ENCODE measurements around the gene PACRG.

PACRG gene

GRCh38 chr6:163324326-163324687 lies 596.5 kb downstream of the PACRG start:
- no peaks in the 10 kb centered on the region for H3K27me3 ChIP-seq (ENCODE audit: insufficient read depth, insufficient read length)
- no peak for TF ChIP-seq SUZ12 (IDR thresholded peaks at IDR 0.05; ENCODE audit: extremely low read depth, insufficient read depth, insufficient read length)
- TF ChIP-seq YY1 (IDR thresholded peaks at IDR 0.05; ENCODE audit: insufficient read depth, insufficient read length) = no peak
- no peak for TF ChIP-seq ZNF274 (IDR thresholded peaks at IDR 0.05; ENCODE audit: low read depth, low read length)
- H3K9ac ChIP-seq (ENCODE audit: insufficient read length, low read depth) = no peak overlapping the region
- no peaks in the 10 kb centered on the region for H3K4me1 ChIP-seq (ENCODE audit: insufficient read depth, insufficient read length)
- H3K36me3 ChIP-seq (ENCODE audit: insufficient read depth, insufficient read length, low read length) = no peaks in the 10 kb centered on the region
- no peak overlapping the region for H3K4me3 ChIP-seq (ENCODE audit: insufficient read length, low read depth)
- H3K9me3 ChIP-seq (ENCODE audit: insufficient read depth, low read length) = peaks cover 6% of the 10 kb centered on the region; the same call in 1 of the 2 replicates
- DNase-seq (ENCODE audit: low read depth, low spot score) = no peak

GRCh38 chr6:163324688-163325389 lies 597.1 kb downstream of the PACRG start:
- TF ChIP-seq YY1 (IDR thresholded peaks at IDR 0.05; ENCODE audit: insufficient read depth, insufficient read length) = no peak
- no peak for TF ChIP-seq ZNF274 (IDR thresholded peaks at IDR 0.05; ENCODE audit: low read depth, low read length)
- no peak for TF ChIP-seq SUZ12 (IDR thresholded peaks at IDR 0.05; ENCODE audit: extremely low read depth, insufficient read depth, insufficient read length)
- Histone ChIP-seq H3K4me3 (ENCODE audit: insufficient read length, low read depth) (no peak overlapping the region), H3K9me3 (ENCODE audit: insufficient read depth, low read length) (peaks cover 6% of the 10 kb centered on the region; the same call in 1 of the 2 replicates), H3K36me3 (ENCODE audit: insufficient read depth, insufficient read length, low read length) (no peaks in the 10 kb centered on the region), H3K4me1 (ENCODE audit: insufficient read depth, insufficient read length) (peaks cover 2% of the 10 kb centered on the region), H3K27me3 (ENCODE audit: insufficient read depth, insufficient read length) (no peaks in the 10 kb centered on the region), H3K9ac (ENCODE audit: insufficient read length, low read depth) (no peak overlapping the region)
- DNase-seq (ENCODE audit: low read depth, low spot score) = no peak

GRCh38 chr6:163325390-163325784 lies 597.6 kb downstream of the PACRG start:
- peaks cover 6% of the 10 kb centered on the region; the same call in 1 of the 2 replicates for H3K9me3 ChIP-seq (ENCODE audit: insufficient read depth, low read length)
- peaks cover 2% of the 10 kb centered on the region for H3K4me1 ChIP-seq (ENCODE audit: insufficient read depth, insufficient read length)
- no peaks in the 10 kb centered on the region for H3K36me3 ChIP-seq (ENCODE audit: insufficient read depth, insufficient read length, low read length)
- H3K27me3 ChIP-seq (ENCODE audit: insufficient read depth, insufficient read length) = no peaks in the 10 kb centered on the region
- no peak overlapping the region for H3K4me3 ChIP-seq (ENCODE audit: insufficient read length, low read depth)
- no peak for DNase-seq (ENCODE audit: low read depth, low spot score)
- no peak overlapping the region for H3K9ac ChIP-seq (ENCODE audit: insufficient read length, low read depth)
- TF ChIP-seq ZNF274 (IDR thresholded peaks at IDR 0.05; ENCODE audit: low read depth, low read length) (no peak), YY1 (IDR thresholded peaks at IDR 0.05; ENCODE audit: insufficient read depth, insufficient read length) (no peak), SUZ12 (IDR thresholded peaks at IDR 0.05; ENCODE audit: extremely low read depth, insufficient read depth, insufficient read length) (no peak)

GRCh38 chr6:163327165-163327880 lies 599.5 kb downstream of the PACRG start:
- DNase-seq (ENCODE audit: low read depth, low spot score) = no peak
- Histone ChIP-seq H3K4me1 (ENCODE audit: insufficient read depth, insufficient read length) (peaks cover 2% of the 10 kb centered on the region), H3K36me3 (ENCODE audit: insufficient read depth, insufficient read length, low read length) (no peaks in the 10 kb centered on the region), H3K9ac (ENCODE audit: insufficient read length, low read depth) (no peak overlapping the region), H3K9me3 (ENCODE audit: insufficient read depth, low read length) (peaks cover 6% of the 10 kb centered on the region; the same call in 1 of the 2 replicates), H3K4me3 (ENCODE audit: insufficient read length, low read depth) (no peak overlapping the region), H3K27me3 (ENCODE audit: insufficient read depth, insufficient read length) (no peaks in the 10 kb centered on the region)
- TF ChIP-seq YY1 (IDR thresholded peaks at IDR 0.05; ENCODE audit: insufficient read depth, insufficient read length) (no peak), SUZ12 (IDR thresholded peaks at IDR 0.05; ENCODE audit: extremely low read depth, insufficient read depth, insufficient read length) (no peak)

GRCh38 chr6:163327921-163328320 lies 600.1 kb downstream of the PACRG start:
- H3K4me3 ChIP-seq (ENCODE audit: insufficient read length, low read depth) = no peak overlapping the region
- no peak for DNase-seq (ENCODE audit: low read depth, low spot score)
- no peaks in the 10 kb centered on the region for H3K27me3 ChIP-seq (ENCODE audit: insufficient read depth, insufficient read length)
- TF ChIP-seq YY1 (IDR thresholded peaks at IDR 0.05; ENCODE audit: insufficient read depth, insufficient read length) = no peak
- no peak for TF ChIP-seq SUZ12 (IDR thresholded peaks at IDR 0.05; ENCODE audit: extremely low read depth, insufficient read depth, insufficient read length)
- TF ChIP-seq ZNF274 (IDR thresholded peaks at IDR 0.05; ENCODE audit: low read depth, low read length) = no peak
- H3K9ac ChIP-seq (ENCODE audit: insufficient read length, low read depth) = no peak overlapping the region
- no peaks in the 10 kb centered on the region for H3K36me3 ChIP-seq (ENCODE audit: insufficient read depth, insufficient read length, low read length)
- H3K9me3 ChIP-seq (ENCODE audit: insufficient read depth, low read length) = peaks cover 6% of the 10 kb centered on the region; the same call in 1 of the 2 replicates
- H3K4me1 ChIP-seq (ENCODE audit: insufficient read depth, insufficient read length) = peaks cover 4% of the 10 kb centered on the region

- Histone ChIP-seq H3K4me3 (ENCODE audit: insufficient read length, low read depth) (no peak overlapping the region), H3K36me3 (ENCODE audit: insufficient read depth, insufficient read length, low read length) (no peaks in the 10 kb centered on the region), H3K9ac (ENCODE audit: insufficient read length, low read depth) (no peak overlapping the region), H3K9me3 (ENCODE audit: insufficient read depth, low read length) (peaks cover 6% of the 10 kb centered on the region; the same call in 1 of the 2 replicates), H3K4me1 (ENCODE audit: insufficient read depth, insufficient read length) (peaks cover 4% of the 10 kb centered on the region), H3K27me3 (ENCODE audit: insufficient read depth, insufficient read length) (no peaks in the 10 kb centered on the region)
- TF ChIP-seq ZNF274 (IDR thresholded peaks at IDR 0.05; ENCODE audit: low read depth, low read length) = no peak
- no peak for TF ChIP-seq YY1 (IDR thresholded peaks at IDR 0.05; ENCODE audit: insufficient read depth, insufficient read length)
- TF ChIP-seq SUZ12 (IDR thresholded peaks at IDR 0.05; ENCODE audit: extremely low read depth, insufficient read depth, insufficient read length) = no peak
- no peak for DNase-seq (ENCODE audit: low read depth, low spot score)
Observed at GRCh38 chr6:163328411-163328810, 600.6 kb downstream of the PACRG start.

GRCh38 chr6:163329991-163330390 lies 602.2 kb downstream of the PACRG start:
- Histone ChIP-seq H3K9ac (ENCODE audit: insufficient read length, low read depth) (no peak overlapping the region), H3K4me1 (ENCODE audit: insufficient read depth, insufficient read length) (peaks cover 4% of the 10 kb centered on the region), H3K36me3 (ENCODE audit: insufficient read depth, insufficient read length, low read length) (no peaks in the 10 kb centered on the region), H3K4me3 (ENCODE audit: insufficient read length, low read depth) (no peak overlapping the region), H3K27me3 (ENCODE audit: insufficient read depth, insufficient read length) (no peaks in the 10 kb centered on the region), H3K9me3 (ENCODE audit: insufficient read depth, low read length) (peaks cover 6% of the 10 kb centered on the region; the same call in 1 of the 2 replicates)
- no peak for DNase-seq (ENCODE audit: low read depth, low spot score)
- no peak for TF ChIP-seq YY1 (IDR thresholded peaks at IDR 0.05; ENCODE audit: insufficient read depth, insufficient read length)
- TF ChIP-seq SUZ12 (IDR thresholded peaks at IDR 0.05; ENCODE audit: extremely low read depth, insufficient read depth, insufficient read length) = no peak
- TF ChIP-seq ZNF274 (IDR thresholded peaks at IDR 0.05; ENCODE audit: low read depth, low read length) = no peak

Measured in NT2/D1 (cell line).